Neuronal stem cell (in vitro differentiated cells): ENCODE results near the gene FOXP2.
"Not testable (repeated sequence)": the region's sequence is repeated elsewhere in the genome, so short reads cannot be mapped to it uniquely, and the experiment has no call there.

Experiments
- DNase-seq: peaks from one replicate; pipeline ENCODE4 v3.0.0-alpha.2; 2013; ENCODE audit warnings: low spot score
- H2AFZ ChIP-seq: one replicate; pipeline ENCODE4 v1.6.1; 2013; ENCODE audit warnings: mild to moderate bottlenecking, low read length, inconsistent platforms
- H2AK5ac ChIP-seq: 2 replicates; pipeline ENCODE4 v1.6.1; 2013; ENCODE audit warnings: low read depth, mild to moderate bottlenecking, inconsistent platforms, low read length, moderate library complexity, mixed read lengths
- H2BK120ac ChIP-seq: 2 replicates; pipeline ENCODE4 v1.6.1; 2013; ENCODE audit warnings: low read depth, mild to moderate bottlenecking, inconsistent platforms, low read length, moderate library complexity, mixed read lengths
- H2BK12ac ChIP-seq: one replicate; pipeline ENCODE4 v1.6.1; 2013; ENCODE audit warnings: low read length, inconsistent platforms
- H2BK15ac ChIP-seq: 2 replicates; pipeline ENCODE4 v1.6.1; 2013; ENCODE audit warnings: mild to moderate bottlenecking, low read length, inconsistent platforms, mixed read lengths
- H2BK5ac ChIP-seq: one replicate; pipeline ENCODE4 v1.6.1; 2013; ENCODE audit warnings: inconsistent platforms, mild to moderate bottlenecking, low read length, moderate library complexity
- H3K14ac ChIP-seq: one replicate; pipeline ENCODE4 v1.6.1; 2013; ENCODE audit warnings: low read length, inconsistent platforms
- H3K18ac ChIP-seq: 2 replicates; pipeline ENCODE4 v1.6.1; 2013; ENCODE audit warnings: low read length, inconsistent platforms
- H3K23ac ChIP-seq: 2 replicates; pipeline ENCODE4 v1.6.1; 2013; ENCODE audit warnings: low read depth, mild to moderate bottlenecking, mixed read lengths, low read length, inconsistent platforms; ENCODE audit not compliant: poor library complexity
- H3K27ac ChIP-seq: replicated peaks from 3 replicates; pipeline ENCODE4 v1.5.1; 2013; ENCODE audit warnings: low read length, inconsistent platforms
- H3K27me3 ChIP-seq, 3 experiments: 2 replicates each; pipeline ENCODE4 v1.6.1; 2013; ENCODE audit warnings: low read length in 3 of 3, mild to moderate bottlenecking in 2 of 3, inconsistent platforms in 1 of 3, low read depth in 1 of 3, mixed read lengths in 1 of 3, moderate library complexity in 1 of 3; ENCODE audit not compliant: control insufficient read depth in 3 of 3, insufficient read depth in 3 of 3
- H3K36me3 ChIP-seq, 2 donors: replicated peaks in 1 of 2; 2 replicates each; pipeline ENCODE4 v1.6.1; 2013; ENCODE audit warnings: low read length in 2 of 2; ENCODE audit not compliant: control insufficient read depth in 2 of 2, insufficient read depth in 2 of 2
- H3K4ac ChIP-seq: 2 replicates; pipeline ENCODE4 v1.6.1; 2013; ENCODE audit warnings: inconsistent platforms, mild to moderate bottlenecking, low read length, moderate library complexity
- H3K4me1 ChIP-seq, 2 donors: 1 replicate in 1 of 2; 2 replicates in 1 of 2; pipeline ENCODE4 v1.6.1; 2013; ENCODE audit warnings: low read length in 2 of 2, low read depth in 1 of 2; ENCODE audit not compliant: control insufficient read depth in 2 of 2, insufficient read depth in 1 of 2
- H3K4me2 ChIP-seq: one replicate; pipeline ENCODE4 v1.6.1; 2013; ENCODE audit warnings: mild to moderate bottlenecking, low read length, inconsistent platforms; ENCODE audit not compliant: insufficient read depth, poor library complexity, severe bottlenecking
- H3K4me3 ChIP-seq, 2 donors: 2 replicates each; pipeline ENCODE4 v1.5.1; 2013; ENCODE audit warnings: low read length in 2 of 2, mild to moderate bottlenecking in 2 of 2, inconsistent platforms in 1 of 2, moderate library complexity in 1 of 2
- H3K79me1 ChIP-seq: one replicate; pipeline ENCODE4 v1.6.1; 2013; ENCODE audit warnings: low read depth, mild to moderate bottlenecking, inconsistent platforms, low read length, moderate library complexity
- H3K9ac ChIP-seq: one replicate; pipeline ENCODE4 v1.6.1; 2013; ENCODE audit warnings: mild to moderate bottlenecking, low read depth, low read length, inconsistent platforms; ENCODE audit not compliant: poor library complexity
- H3K9me3 ChIP-seq, 2 donors: replicated peaks in 1 of 2; 2 replicates each; pipeline versions ENCODE3 to v1.6.1; 2013; ENCODE audit warnings: low read length in 2 of 2, mild to moderate bottlenecking in 2 of 2, inconsistent platforms in 1 of 2, low read depth in 1 of 2, mixed read lengths in 1 of 2, moderate library complexity in 1 of 2; ENCODE audit not compliant: control insufficient read depth in 2 of 2, insufficient read depth in 1 of 2
- H4K8ac ChIP-seq: one replicate; pipeline ENCODE4 v1.6.1; 2013; ENCODE audit warnings: low read depth, mild to moderate bottlenecking, inconsistent platforms, low read length, moderate library complexity
- H4K91ac ChIP-seq: one replicate; pipeline ENCODE4 v1.6.1; 2013; ENCODE audit warnings: low read length, low read depth, mild to moderate bottlenecking, inconsistent platforms; ENCODE audit not compliant: poor library complexity
- WGBS, 2 donors: extraction: QIAGEN DNeasy Blood & Tissue Kit; methylation state at CpG; one replicate each; pipeline ENCODE4 v1.1.7; 2013; ENCODE audit warnings: missing lambda C conversion rate in 2 of 2, mixed read lengths in 1 of 2; ENCODE audit not compliant: insufficient read length in 2 of 2, insufficient replicate concordance in 1 of 2; ENCODE audit errors: extremely low coverage in 2 of 2; 5-methylcytosine and 5-hydroxymethylcytosine counted together

The FOXP2 gene

DNA sequence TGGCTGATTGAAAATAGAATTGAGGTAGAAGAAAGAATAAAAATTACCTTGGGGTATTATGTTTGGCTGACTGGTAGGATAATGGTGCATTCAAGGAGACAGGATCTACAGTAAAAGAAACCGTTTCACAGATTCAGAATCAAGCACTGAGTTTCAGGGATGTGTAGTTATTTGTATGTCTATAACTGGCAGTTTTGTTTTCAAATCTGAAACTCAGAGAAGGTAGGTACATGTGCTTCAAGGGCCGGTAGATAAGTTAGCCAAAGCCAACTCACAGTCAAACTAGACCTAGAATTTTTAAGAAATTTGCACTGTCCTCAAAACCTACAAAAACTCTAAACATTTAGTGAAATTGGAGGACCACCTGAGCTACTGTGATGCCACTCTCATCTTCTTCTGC, 191.5 kb downstream of the FOXP2 start:
- Histone ChIP-seq H3K9me3 (no peaks in the 10 kb centered on the region), H4K91ac (no peak overlapping the region), H3K4me1 (no peaks in the 10 kb centered on the region), H3K4ac (no peak overlapping the region), H3K9ac (no peak overlapping the region), H3K36me3 (no peaks in the 10 kb centered on the region), H2AK5ac (no peak overlapping the region), H3K18ac (no peak overlapping the region), H3K14ac (no peak overlapping the region), H3K4me2 (no peak overlapping the region), H3K27me3 (no peaks in the 10 kb centered on the region), H2BK120ac (no peak overlapping the region), H2BK15ac (no peak overlapping the region), H2BK5ac (no peak overlapping the region), H3K27ac (no peak overlapping the region), H2BK12ac (no peak overlapping the region), H3K4me3 (no peak overlapping the region), H3K23ac (no peak overlapping the region), H3K79me1 (no peaks in the 10 kb centered on the region), H2AFZ (no peak overlapping the region), H4K8ac (no peak overlapping the region)
- no CpG with 5 or more reads among the region's 2 CpGs for WGBS, 2 donors
- no peak for DNase-seq

DNA sequence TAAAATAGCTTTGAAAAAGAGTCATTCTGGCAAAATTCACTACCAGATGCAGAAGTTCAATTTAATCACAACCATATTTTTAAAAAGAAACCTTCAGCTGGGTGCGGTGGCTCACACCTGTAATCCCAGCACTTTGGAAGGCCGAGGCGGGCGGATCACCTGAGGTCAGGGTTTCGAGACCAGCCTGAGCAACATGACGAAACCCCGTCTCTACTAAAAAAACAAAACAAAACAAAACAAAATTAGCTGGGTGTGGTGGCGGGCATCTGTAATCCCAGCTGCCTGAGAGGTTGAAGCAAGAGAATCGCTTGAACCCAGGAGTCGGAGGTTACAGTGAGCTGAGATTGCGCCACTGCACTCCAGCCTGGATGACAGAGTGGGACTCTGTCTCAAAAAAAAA, 194.2 kb downstream of the FOXP2 start:
- not testable (repeated sequence) for H3K4me2 ChIP-seq, H3K9ac ChIP-seq, H3K4me3 ChIP-seq, H3K18ac ChIP-seq, H3K23ac ChIP-seq, H3K27ac ChIP-seq, H3K27me3 ChIP-seq, H3K4ac ChIP-seq, H3K9me3 ChIP-seq, H2BK5ac ChIP-seq, H4K8ac ChIP-seq, H3K36me3 ChIP-seq, H2AK5ac ChIP-seq, H2BK120ac ChIP-seq, DNase-seq, H3K79me1 ChIP-seq, H2BK12ac ChIP-seq, H2BK15ac ChIP-seq, H3K14ac ChIP-seq, H4K91ac ChIP-seq, H3K4me1 ChIP-seq, H2AFZ ChIP-seq
- WGBS, 2 donors = no CpG with 5 or more reads among the region's 11 CpGs

DNA sequence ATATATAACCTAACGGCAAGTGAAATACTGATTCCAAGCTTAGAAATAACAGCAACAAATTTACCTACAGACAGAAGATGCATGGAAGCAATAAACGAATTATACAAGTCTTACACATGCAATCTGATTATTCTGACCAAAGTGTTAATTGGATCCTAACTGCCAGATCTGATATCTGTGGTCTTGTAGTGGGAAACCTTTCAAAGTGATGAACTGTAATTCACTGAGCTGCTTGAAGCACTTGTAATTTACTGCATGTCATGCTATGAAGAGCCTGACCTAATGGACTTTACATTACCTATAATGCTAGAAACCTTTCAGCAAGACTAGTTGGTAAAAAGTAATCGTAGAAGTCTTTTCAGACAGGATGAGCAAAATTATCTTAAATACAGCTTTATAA, 205.6 kb downstream of the FOXP2 start:
- no peaks in the 10 kb centered on the region for H3K9me3 ChIP-seq
- no peak overlapping the region for H3K18ac ChIP-seq
- no peak overlapping the region for H2BK120ac ChIP-seq
- no peak overlapping the region for H2AFZ ChIP-seq
- no peak overlapping the region for H3K14ac ChIP-seq
- no peak overlapping the region for H2BK5ac ChIP-seq
- no peak overlapping the region for H3K4ac ChIP-seq
- H3K9ac ChIP-seq = no peak overlapping the region
- no peaks in the 10 kb centered on the region for H3K79me1 ChIP-seq
- DNase-seq = no peak
- H4K91ac ChIP-seq = no peak overlapping the region
- no peak overlapping the region for H3K23ac ChIP-seq
- no peaks in the 10 kb centered on the region for H3K36me3 ChIP-seq
- H4K8ac ChIP-seq = no peak overlapping the region
- no peaks in the 10 kb centered on the region for H3K27me3 ChIP-seq
- no peak overlapping the region for H2BK12ac ChIP-seq
- H3K4me3 ChIP-seq = no peak overlapping the region
- WGBS, 2 donors = no CpG with 5 or more reads among the region's 3 CpGs
- no peak overlapping the region for H2BK15ac ChIP-seq
- H3K4me1 ChIP-seq = no peaks in the 10 kb centered on the region
- H2AK5ac ChIP-seq = no peak overlapping the region
- H3K27ac ChIP-seq = no peak overlapping the region
- H3K4me2 ChIP-seq = no peak overlapping the region

DNA sequence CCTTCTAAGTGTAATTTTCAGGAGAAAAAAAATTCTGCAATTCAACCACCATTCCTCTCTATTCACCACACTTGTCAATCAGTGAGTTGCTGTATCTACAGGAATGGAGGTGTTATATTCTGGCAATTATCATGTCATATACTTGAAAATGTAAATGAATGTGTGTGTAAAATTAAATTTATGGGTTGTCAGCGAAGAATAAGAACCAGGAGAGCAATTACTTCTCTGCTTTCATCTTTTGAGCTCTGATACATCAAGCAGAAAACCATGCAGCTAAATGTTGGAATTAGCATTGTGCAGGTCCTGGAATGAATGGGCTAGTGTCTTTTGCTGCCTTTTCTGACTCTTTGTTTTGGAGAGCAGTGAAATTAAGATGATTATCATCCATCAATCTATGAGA, 207.6 kb downstream of the FOXP2 start:
- Histone ChIP-seq H2BK120ac (no peak overlapping the region), H3K4ac (no peak overlapping the region), H2BK5ac (no peak overlapping the region), H2BK12ac (no peak overlapping the region), H2AFZ (no peak overlapping the region), H3K23ac (no peak overlapping the region), H3K9ac (no peak overlapping the region), H3K4me3 (no peak overlapping the region), H3K4me1 (no peaks in the 10 kb centered on the region), H3K9me3 (no peaks in the 10 kb centered on the region), H2AK5ac (no peak overlapping the region), H3K14ac (no peak overlapping the region), H3K36me3 (no peaks in the 10 kb centered on the region), H2BK15ac (no peak overlapping the region), H3K18ac (no peak overlapping the region), H3K79me1 (no peaks in the 10 kb centered on the region), H4K91ac (no peak overlapping the region), H3K4me2 (no peak overlapping the region), H4K8ac (no peak overlapping the region), H3K27me3 (no peaks in the 10 kb centered on the region), H3K27ac (no peak overlapping the region)
- no CpG with 5 or more reads among the region's 1 CpG for WGBS, 2 donors
- no peak for DNase-seq
